GM21447 (cell line): Measurements from ENCODE around the gene FAM222A.

Experiments
- ATAC-seq: cut with Tn5 transposase; IDR thresholded peaks from one replicate; pipeline ENCODE4 v1.9.1; 2021; ENCODE audit not compliant: unreplicated experiment

The FAM222A gene

DNA sequence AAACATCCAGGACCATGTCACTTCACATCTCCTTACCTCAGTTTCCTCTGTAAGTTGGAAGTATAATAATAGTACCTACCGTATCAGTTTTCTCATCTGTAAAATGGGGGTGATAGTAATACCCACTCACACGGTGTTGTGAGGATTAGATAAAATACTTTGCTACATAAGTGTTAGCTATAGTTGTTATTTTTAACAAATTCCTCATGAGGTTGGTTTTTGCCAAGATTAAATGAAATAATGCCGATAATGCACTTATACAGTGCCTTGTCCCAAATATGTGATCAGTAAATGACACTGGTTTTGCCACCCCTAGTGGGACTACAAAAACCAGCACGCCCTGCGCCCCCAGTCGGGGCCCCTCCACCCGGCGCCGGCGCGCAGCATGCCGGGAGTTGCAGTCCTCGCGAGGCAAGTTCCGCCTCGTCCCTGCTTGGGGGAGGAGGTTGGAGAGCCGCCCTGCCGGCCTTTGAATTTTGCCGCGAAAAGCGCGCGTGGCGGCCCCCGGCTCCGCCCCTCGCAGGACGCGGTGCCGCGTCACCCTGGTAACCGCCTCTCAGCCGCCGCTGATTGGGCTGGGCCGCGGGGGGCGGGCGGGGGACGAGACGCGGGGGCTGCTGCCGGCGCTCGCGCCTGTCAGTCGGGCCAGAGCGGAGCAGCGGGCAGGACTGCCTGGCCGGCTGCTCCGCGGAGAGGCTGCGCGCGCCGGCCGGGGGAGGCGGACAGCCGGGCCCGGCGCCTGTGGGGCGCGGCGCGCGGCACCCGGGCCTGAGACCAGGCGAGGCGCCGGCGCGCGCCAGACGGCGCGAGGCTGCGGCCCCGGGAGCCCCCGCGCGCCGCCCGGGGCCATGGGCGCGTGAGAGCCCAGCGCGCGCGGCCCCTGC, at the start of gene FAM222A:
Gene FAM222A (plus strand): TSS at position 639 of the 884 bp plus-strand sequence. CDS start 30,322 bp downstream, outside the sequence.
- ATAC-seq: peak; percentile 85

- ATAC-seq: no peak
Measured at GRCh38 chr12:109664402-109664801, 49.2 kb upstream of the FAM222A start.

GRCh38 chr12:109666068-109666467, 47.6 kb upstream of the FAM222A start:
- ATAC-seq: no peak

DNA sequence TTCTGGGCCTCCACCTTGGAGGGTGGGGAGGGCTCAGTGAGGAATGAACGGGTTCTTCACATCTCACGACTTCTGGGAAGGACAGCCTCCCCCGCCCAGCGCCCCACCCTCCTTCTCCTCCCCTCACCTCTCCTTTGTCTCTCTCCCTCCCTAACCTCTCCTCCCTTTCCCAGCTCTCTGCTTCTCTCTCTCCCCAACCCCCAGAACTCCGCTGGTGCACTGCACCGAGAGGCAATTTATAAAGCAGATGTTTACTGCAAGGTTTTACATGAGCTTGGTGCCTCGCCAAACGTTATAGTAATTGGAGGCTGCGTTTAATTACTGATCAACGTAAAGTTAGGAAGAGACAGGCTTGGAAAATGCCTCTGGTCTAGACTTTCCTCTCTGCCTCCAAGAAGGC, 42.9 kb upstream of the FAM222A start:
- ATAC-seq: no peak

DNA sequence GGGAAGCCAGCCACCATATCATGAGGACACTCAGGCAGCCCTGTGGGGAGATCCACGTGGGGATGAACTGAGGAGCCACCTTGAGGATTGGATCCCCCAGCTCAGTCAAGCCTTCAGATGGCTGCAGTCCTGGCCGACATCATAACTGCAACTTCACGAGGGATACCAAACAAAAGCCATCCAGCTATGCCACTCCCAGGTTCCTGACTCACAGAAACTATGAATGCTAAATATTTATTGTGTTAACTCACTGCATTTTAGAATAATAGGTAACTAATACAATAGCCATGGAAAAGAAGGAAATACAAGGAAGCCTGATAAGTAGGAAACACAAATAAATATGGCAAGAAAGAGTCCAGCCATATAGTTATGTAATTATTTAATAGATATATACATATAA, 42.1 kb upstream of the FAM222A start:
- ATAC-seq: no peak

DNA sequence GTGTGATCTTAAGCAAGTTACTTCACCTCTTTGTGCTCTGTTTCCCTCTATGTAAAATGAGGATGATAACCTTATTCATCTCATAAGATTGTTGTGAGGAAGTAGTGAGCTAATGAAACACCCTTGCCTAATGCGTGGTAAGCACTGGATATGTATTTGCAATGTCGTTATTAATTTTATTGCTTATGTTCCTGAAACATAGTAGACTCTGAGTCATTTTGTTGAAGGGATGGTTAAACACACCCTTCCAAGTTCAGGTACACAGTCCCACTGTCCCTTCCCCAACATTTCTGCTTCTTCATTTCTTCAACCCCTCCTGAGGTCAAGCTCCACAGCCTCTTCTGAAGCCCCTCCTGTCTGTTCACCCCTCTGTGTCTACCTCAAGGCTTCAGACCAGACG, 40.2 kb upstream of the FAM222A start:
- no peak for ATAC-seq

GRCh38 chr12:109673884-109674283, 39.7 kb upstream of the FAM222A start:
- ATAC-seq: no peak

DNA sequence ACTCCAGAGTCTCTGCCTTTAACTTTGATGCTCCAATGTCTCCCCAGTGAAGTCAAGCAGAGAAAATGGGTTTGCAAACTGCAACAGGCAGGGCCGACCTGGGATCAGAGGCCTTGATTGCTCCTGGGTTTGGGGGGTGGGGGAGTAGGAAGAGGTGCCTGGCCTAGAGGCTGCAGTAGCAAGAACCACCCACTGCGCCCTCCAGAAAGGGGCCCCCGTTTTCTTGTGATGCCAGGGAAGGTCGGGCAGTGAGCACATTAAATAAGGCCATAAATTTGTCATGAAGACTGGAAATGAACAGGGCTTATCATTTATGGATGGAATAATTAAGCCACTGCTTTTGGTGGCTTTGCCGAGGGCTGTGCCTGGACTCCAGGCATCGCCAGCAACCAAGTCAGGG, 38.2 kb upstream of the FAM222A start:
- no peak for ATAC-seq

GRCh38 chr12:109677279-109677691, 36.3 kb upstream of the FAM222A start:
- no peak for ATAC-seq

- no peak for ATAC-seq
Measured at GRCh38 chr12:109678719-109679118, 34.9 kb upstream of the FAM222A start.

GRCh38 chr12:109679501-109680263, 33.9 kb upstream of the FAM222A start:
- no peak for ATAC-seq

- no peak for ATAC-seq
Measured at GRCh38 chr12:109680264-109681005, 33.2 kb upstream of the FAM222A start.

DNA sequence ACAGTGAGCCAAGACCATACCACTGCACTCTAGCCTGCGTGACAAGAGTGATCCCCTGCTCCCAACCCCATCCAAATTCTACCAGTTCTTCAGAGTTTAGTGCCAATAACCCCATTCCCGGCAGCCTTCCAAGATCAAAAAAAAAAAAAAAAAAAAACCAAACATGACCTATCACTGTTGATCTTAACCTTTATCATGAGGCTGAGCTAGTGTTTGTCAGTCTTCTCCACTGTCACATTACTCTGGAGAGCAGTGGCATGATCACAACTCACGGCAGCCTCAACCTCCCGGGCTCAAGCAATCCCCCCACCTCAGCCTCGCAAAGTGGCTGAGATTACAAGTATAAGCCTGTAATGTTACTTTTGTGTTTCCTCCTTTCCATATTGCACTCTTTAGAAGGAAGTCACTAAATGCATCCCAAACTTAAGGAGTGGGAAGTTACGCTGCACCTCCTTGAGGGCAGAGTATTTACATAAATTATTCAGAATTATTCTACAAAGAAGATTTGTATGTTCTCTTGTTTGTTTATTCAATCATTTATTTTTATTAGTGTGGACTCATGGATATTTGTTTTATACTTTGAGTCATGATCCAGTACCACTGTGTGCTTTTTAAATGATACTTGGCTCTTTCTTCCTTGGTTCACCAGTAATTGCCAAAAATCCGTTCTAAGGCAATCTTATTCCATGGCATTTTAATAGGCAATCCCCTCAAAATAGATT, 31.5 kb upstream of the FAM222A start:
- no peak for ATAC-seq

- ATAC-seq: no peak
Measured at GRCh38 chr12:109682708-109683060, 30.9 kb upstream of the FAM222A start.

GRCh38 chr12:109683316-109683715, 30.3 kb upstream of the FAM222A start:
- no peak for ATAC-seq

GRCh38 chr12:109685574-109686447, 27.8 kb upstream of the FAM222A start:
- ATAC-seq: no peak

DNA sequence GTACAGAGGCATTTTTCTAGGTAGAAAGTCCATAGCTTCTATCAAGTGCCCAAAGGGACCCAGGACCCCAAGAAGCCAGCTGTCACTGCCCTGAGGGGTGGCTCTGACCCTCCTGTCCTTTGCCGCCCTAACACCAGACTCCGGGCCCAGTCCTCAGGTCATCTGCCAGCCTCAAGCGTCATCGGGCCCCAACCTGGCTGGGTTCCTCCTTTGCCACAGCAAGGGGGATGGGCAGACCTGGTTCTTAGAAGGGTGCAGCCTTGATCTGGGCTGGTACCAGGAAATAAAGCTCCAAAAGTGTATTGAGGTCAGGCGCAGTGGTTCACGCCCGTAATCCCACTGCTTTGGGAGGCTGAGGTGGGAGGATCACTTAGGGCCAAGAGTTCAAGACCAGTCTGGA, 27.1 kb upstream of the FAM222A start:
- ATAC-seq: no peak

- no peak for ATAC-seq
Measured at GRCh38 chr12:109687250-109687649, 26.4 kb upstream of the FAM222A start.

GRCh38 chr12:109689426-109689825, 24.2 kb upstream of the FAM222A start:
- ATAC-seq: no peak

- no peak for ATAC-seq
Measured at GRCh38 chr12:109693160-109693559, 20.5 kb upstream of the FAM222A start.
